WTC11 (cell line): ENCODE data around the gene HEPACAM. TPM values are rescaled to one million over a fixed set of nuclear protein-coding genes. Genes with fewer than 3 reads are reported as not detected.

Source experiments
- ATAC-seq: fragments of 200-7000 bp; cut with Tn5 transposase; 2 replicates; pipeline ENCODE4 v1.10.0; 2021; ENCODE audit warnings: mild to moderate bottlenecking, moderate library complexity
- CTCF ChIA-PET: fragments of 300-600 bp; sonication (Branson Sonifier 250); formaldehyde crosslinking; loops from one replicate; lab custom pipeline; 2021; ENCODE audit warnings: antibody characterized with exemption; lab: Charles Lee
- POLR2A ChIA-PET: fragments of 350-600 bp; sonication (Branson Sonifier 250); formaldehyde crosslinking; loops from one replicate; lab custom pipeline; 2021; ENCODE audit warnings: antibody characterized with exemption; lab: Charles Lee
- DNase-seq: peaks from one replicate; pipeline ENCODE4 v3.0.0; 2021; ENCODE audit warnings: low spot score
- H3K27ac Mint-ChIP-seq: 2 replicates; pipeline ENCODE4 v1.8.0; 2021; ENCODE audit warnings: mixed read lengths
- H3K27me3 Mint-ChIP-seq: 2 replicates; pipeline ENCODE4 v1.8.0; 2021; ENCODE audit warnings: low read depth, mild to moderate bottlenecking, moderate library complexity, mixed read lengths
- H3K36me3 Mint-ChIP-seq: 2 replicates; pipeline ENCODE4 v1.8.0; 2021; ENCODE audit warnings: mixed read lengths
- H3K4me1 Mint-ChIP-seq: 2 replicates; pipeline ENCODE4 v1.8.0; 2022; ENCODE audit warnings: mixed read lengths
- H3K4me3 Mint-ChIP-seq: 2 replicates; pipeline ENCODE4 v1.8.0; 2021; ENCODE audit warnings: mild to moderate bottlenecking, moderate library complexity, mixed read lengths
- H3K9me3 Mint-ChIP-seq: 2 replicates; pipeline ENCODE4 v1.8.0; 2021; ENCODE audit warnings: mixed read lengths
- FOXJ3 ChIP-seq: sonication (generic); formaldehyde crosslinking; IDR thresholded peaks from 2 replicates; pipeline ENCODE4 v1.9.0; 2021; ENCODE audit warnings: missing genetic modification reagents, mild to moderate bottlenecking, borderline replicate concordance
- GTF2I ChIP-seq: fragments of 250-450 bp; sonication (Bioruptor Pico); conservative IDR thresholded peaks from 2 replicates; pipeline ENCODE4 v1.4.0; 2021; ENCODE audit warnings: mild to moderate bottlenecking
- TEAD4 ChIP-seq: sonication (generic); formaldehyde crosslinking; IDR thresholded peaks from 2 replicates; pipeline ENCODE4 v1.8.0; 2022; ENCODE audit warnings: mild to moderate bottlenecking, missing genetic modification reagents
- ZNF138 ChIP-seq: sonication (generic); formaldehyde crosslinking; conservative IDR thresholded peaks from 2 replicates; pipeline ENCODE4 v1.8.1; 2022; ENCODE audit warnings: mild to moderate bottlenecking, moderate library complexity, missing genetic modification reagents
- total RNA-seq: library from RNA; stranded (reverse); gene quantifications from 3 replicates; pipeline ENCODE4 v1.2.3, GENCODE V29; 2021
- TF ChIP-seq, protein P1 (sequence below): sonication (generic); formaldehyde crosslinking; IDR thresholded peaks from 2 replicates; pipeline ENCODE4 v1.8.0; 2022; ENCODE audit warnings: mild to moderate bottlenecking, missing genetic modification reagents
- TF ChIP-seq, protein P2 (sequence below): sonication (generic); formaldehyde crosslinking; IDR thresholded peaks from 2 replicates; pipeline ENCODE4 v1.8.0; 2022; ENCODE audit warnings: mild to moderate bottlenecking, missing genetic modification reagents
- TF ChIP-seq, protein P3 (sequence below): sonication (generic); formaldehyde crosslinking; IDR thresholded peaks from 2 replicates; pipeline ENCODE4 v1.8.0; 2022; ENCODE audit warnings: mild to moderate bottlenecking, missing genetic modification reagents
- TF ChIP-seq, protein P4 (sequence below): fragments of 250-450 bp; sonication (Bioruptor Pico); conservative IDR thresholded peaks from 2 replicates; pipeline ENCODE4 v1.9.0; 2021; ENCODE audit warnings: mild to moderate bottlenecking
- TF ChIP-seq, protein P5 (sequence below): sonication (generic); formaldehyde crosslinking; IDR thresholded peaks from 2 replicates; pipeline ENCODE4 v1.8.1; 2022; ENCODE audit warnings: missing genetic modification reagents, borderline replicate concordance
- TF ChIP-seq, protein P6 (sequence below): sonication (generic); formaldehyde crosslinking; IDR thresholded peaks from 2 replicates; pipeline ENCODE4 v1.8.0; 2023; ENCODE audit warnings: mild to moderate bottlenecking, missing genetic modification reagents
- TF ChIP-seq, protein P7 (sequence below): sonication (generic); formaldehyde crosslinking; IDR thresholded peaks from 2 replicates; pipeline ENCODE4 v1.8.1; 2022; ENCODE audit warnings: mild to moderate bottlenecking, moderate library complexity, missing genetic modification reagents
- TF ChIP-seq, protein P8 (sequence below): fragments of 250-450 bp; sonication (Bioruptor Pico); IDR thresholded peaks from 2 replicates; pipeline ENCODE4 v2.1.2; 2022; ENCODE audit warnings: mild to moderate bottlenecking, moderate library complexity

Gene HEPACAM
- total RNA-seq, 1 experiment from 2014 or later: not detected

DNA sequence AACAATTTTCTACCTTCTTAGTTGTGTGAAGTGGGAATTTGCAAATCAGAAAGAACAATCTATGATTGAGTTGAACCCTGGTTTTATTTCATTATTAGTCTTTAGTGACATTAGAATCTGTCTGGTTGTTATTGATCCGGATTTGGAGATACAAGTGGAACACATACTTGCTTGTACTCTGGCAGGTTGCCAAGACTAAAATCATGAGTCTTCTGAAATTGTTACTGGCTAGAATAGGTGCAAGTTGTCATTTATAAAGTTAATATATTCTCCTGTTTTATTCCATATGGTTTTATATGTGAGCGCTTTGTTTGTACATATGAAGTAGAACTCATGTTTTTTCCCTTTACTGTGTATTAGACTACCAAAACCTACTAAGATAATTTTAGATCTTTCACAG is 41.2 kb upstream of the HEPACAM start (continued):
- TF ChIP-seq, protein P1, sequence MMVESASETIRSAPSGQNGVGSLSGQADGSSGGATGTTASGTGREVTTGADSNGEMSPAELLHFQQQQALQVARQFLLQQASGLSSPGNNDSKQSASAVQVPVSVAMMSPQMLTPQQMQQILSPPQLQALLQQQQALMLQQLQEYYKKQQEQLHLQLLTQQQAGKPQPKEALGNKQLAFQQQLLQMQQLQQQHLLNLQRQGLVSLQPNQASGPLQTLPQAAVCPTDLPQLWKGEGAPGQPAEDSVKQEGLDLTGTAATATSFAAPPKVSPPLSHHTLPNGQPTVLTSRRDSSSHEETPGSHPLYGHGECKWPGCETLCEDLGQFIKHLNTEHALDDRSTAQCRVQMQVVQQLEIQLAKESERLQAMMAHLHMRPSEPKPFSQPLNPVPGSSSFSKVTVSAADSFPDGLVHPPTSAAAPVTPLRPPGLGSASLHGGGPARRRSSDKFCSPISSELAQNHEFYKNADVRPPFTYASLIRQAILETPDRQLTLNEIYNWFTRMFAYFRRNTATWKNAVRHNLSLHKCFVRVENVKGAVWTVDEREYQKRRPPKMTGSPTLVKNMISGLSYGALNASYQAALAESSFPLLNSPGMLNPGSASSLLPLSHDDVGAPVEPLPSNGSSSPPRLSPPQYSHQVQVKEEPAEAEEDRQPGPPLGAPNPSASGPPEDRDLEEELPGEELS: no peak
- TF ChIP-seq ZNF138 (CRISPR knock-in tag): no peak
- TF ChIP-seq, protein P2, sequence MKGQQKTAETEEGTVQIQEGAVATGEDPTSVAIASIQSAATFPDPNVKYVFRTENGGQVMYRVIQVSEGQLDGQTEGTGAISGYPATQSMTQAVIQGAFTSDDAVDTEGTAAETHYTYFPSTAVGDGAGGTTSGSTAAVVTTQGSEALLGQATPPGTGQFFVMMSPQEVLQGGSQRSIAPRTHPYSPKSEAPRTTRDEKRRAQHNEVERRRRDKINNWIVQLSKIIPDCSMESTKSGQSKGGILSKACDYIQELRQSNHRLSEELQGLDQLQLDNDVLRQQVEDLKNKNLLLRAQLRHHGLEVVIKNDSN (CRISPR knock-in tag): no peak
- TF ChIP-seq, protein P3, sequence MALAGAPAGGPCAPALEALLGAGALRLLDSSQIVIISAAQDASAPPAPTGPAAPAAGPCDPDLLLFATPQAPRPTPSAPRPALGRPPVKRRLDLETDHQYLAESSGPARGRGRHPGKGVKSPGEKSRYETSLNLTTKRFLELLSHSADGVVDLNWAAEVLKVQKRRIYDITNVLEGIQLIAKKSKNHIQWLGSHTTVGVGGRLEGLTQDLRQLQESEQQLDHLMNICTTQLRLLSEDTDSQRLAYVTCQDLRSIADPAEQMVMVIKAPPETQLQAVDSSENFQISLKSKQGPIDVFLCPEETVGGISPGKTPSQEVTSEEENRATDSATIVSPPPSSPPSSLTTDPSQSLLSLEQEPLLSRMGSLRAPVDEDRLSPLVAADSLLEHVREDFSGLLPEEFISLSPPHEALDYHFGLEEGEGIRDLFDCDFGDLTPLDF: no peak
- TF ChIP-seq FOXJ3 (CRISPR knock-in tag): no peak
- TF ChIP-seq, protein P4, sequence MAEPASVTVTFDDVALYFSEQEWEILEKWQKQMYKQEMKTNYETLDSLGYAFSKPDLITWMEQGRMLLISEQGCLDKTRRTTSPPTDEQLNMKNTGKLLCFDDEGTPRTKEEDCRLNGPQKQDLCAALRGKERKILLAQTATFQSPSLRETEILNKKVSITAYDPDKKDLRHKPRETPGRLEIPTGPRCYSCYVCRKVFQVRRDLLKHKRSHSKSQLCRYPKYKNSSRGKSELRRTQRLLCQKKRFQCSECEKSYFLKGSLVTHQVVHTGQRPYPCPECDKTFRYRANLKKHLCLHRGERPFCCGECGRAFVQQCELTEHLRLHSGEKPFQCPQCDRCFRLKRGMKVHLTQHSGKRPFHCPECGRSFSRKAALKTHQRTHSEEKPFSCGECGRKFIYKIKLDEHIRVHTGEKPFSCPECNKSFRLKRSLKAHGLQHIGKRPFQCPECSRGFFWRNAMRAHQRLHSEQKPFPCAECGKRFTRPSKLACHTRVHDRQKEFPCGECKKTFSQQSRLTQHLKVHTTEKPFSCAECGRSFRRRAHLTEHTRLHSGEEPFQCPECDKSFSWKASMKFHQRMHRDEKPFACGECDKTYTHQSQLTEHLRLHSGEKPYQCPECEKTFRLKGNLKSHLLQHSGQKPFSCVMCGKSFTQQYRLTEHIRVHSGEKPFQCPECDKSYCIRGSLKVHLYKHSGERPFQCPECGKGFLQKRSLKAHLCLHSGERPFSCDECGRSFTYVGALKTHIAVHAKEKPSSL: no peak
- TF ChIP-seq, all 79 proteins: peak for 0

DNA sequence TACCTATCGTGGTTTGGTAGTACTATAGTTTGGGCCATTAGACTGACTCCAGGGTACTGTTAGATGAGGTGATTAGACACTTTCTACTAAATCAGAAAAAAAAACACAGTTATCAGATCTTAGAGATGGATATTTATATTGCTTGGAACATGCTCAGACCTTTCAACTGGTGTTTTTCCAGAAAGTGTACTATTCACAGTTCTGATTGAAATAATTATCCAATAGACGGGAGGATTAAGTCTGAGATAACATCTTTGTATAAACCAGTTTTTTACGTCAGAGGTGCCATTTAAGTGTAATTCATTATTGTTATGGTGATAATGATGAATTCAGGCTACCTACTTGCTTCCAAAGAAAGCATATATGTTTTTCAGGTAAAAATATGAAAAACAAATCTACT is 40.7 kb upstream of the HEPACAM start:
- H3K27ac Mint-ChIP-seq: no peak overlapping the region
- POLR2A ChIA-PET: no interaction called here
- no peak for DNase-seq
- H3K4me3 Mint-ChIP-seq: no peak overlapping the region
- no peaks in the 10 kb centered on the region for H3K4me1 Mint-ChIP-seq
- H3K27me3 Mint-ChIP-seq: peaks cover 8% of the 10 kb centered on the region
- TF ChIP-seq, protein P5, sequence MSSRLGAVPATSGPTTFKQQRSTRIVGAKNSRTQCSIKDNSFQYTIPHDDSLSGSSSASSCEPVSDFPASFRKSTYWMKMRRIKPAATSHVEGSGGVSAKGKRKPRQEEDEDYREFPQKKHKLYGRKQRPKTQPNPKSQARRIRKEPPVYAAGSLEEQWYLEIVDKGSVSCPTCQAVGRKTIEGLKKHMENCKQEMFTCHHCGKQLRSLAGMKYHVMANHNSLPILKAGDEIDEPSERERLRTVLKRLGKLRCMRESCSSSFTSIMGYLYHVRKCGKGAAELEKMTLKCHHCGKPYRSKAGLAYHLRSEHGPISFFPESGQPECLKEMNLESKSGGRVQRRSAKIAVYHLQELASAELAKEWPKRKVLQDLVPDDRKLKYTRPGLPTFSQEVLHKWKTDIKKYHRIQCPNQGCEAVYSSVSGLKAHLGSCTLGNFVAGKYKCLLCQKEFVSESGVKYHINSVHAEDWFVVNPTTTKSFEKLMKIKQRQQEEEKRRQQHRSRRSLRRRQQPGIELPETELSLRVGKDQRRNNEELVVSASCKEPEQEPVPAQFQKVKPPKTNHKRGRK (CRISPR knock-in tag): no peak
- TF ChIP-seq, protein P6, sequence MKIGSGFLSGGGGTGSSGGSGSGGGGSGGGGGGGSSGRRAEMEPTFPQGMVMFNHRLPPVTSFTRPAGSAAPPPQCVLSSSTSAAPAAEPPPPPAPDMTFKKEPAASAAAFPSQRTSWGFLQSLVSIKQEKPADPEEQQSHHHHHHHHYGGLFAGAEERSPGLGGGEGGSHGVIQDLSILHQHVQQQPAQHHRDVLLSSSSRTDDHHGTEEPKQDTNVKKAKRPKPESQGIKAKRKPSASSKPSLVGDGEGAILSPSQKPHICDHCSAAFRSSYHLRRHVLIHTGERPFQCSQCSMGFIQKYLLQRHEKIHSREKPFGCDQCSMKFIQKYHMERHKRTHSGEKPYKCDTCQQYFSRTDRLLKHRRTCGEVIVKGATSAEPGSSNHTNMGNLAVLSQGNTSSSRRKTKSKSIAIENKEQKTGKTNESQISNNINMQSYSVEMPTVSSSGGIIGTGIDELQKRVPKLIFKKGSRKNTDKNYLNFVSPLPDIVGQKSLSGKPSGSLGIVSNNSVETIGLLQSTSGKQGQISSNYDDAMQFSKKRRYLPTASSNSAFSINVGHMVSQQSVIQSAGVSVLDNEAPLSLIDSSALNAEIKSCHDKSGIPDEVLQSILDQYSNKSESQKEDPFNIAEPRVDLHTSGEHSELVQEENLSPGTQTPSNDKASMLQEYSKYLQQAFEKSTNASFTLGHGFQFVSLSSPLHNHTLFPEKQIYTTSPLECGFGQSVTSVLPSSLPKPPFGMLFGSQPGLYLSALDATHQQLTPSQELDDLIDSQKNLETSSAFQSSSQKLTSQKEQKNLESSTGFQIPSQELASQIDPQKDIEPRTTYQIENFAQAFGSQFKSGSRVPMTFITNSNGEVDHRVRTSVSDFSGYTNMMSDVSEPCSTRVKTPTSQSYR: no peak
- TF ChIP-seq GTF2I (CRISPR knock-in tag) (no peak), TEAD4 (CRISPR knock-in tag) (no peak)
- TF ChIP-seq, all 79 proteins: peak for 0
- no peak for ATAC-seq
- peaks cover 35% of the 10 kb centered on the region for H3K9me3 Mint-ChIP-seq
- CTCF ChIA-PET: no interaction called here
- peaks cover 14% of the 10 kb centered on the region for H3K36me3 Mint-ChIP-seq

DNA sequence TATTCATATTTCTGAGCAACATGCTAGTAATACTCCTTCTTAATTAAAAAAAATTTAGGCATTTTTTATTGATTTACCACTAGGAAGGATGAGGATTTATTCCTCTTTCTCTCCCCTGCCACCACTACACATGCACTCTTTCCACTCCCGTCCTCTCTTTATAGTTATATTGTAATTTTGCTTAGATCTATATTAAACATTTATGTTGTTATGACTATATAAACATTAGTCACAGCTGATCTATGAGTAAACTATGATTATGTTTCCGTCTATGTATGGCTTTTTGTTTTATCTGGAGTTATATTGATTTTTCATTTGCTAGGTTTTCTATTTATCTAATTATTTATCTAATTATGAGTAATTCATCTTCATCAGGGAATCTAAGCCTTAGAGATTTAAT is 36.0 kb upstream of the HEPACAM start:
- ATAC-seq: no peak
- H3K9me3 Mint-ChIP-seq: no peaks in the 10 kb centered on the region
- TF ChIP-seq, protein P5 (CRISPR knock-in tag): no peak
- TF ChIP-seq, protein P7, sequence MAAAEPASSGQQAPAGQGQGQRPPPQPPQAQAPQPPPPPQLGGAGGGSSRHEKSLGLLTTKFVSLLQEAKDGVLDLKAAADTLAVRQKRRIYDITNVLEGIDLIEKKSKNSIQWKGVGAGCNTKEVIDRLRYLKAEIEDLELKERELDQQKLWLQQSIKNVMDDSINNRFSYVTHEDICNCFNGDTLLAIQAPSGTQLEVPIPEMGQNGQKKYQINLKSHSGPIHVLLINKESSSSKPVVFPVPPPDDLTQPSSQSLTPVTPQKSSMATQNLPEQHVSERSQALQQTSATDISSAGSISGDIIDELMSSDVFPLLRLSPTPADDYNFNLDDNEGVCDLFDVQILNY: no peak
- TF ChIP-seq, protein P6: no peak
- TF ChIP-seq, protein P8, sequence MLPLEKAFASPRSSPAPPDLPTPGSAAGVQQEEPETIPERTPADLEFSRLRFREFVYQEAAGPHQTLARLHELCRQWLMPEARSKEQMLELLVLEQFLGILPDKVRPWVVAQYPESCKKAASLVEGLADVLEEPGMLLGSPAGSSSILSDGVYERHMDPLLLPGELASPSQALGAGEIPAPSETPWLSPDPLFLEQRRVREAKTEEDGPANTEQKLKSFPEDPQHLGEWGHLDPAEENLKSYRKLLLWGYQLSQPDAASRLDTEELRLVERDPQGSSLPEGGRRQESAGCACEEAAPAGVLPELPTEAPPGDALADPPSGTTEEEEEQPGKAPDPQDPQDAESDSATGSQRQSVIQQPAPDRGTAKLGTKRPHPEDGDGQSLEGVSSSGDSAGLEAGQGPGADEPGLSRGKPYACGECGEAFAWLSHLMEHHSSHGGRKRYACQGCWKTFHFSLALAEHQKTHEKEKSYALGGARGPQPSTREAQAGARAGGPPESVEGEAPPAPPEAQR (CRISPR knock-in tag): no peak

More for the DNA sequence above, 36.0 kb upstream of the HEPACAM start:
- CTCF ChIA-PET: interaction anchor here (0.6 to 1.6 kb wide), 7 partner anchors 89 to 452 kb away, joined by 3 to 8 read pairs (median 5); partner anchors contain the start of gene SLC37A2
- Mint-ChIP-seq H3K4me1 (peaks cover 3% of the 10 kb centered on the region; the same call in 1 of the 2 replicates), H3K27ac (no peak overlapping the region), H3K4me3 (no peak overlapping the region), H3K27me3 (no peaks in the 10 kb centered on the region), H3K36me3 (no peaks in the 10 kb centered on the region)
- POLR2A ChIA-PET: no interaction called here
- no peak for DNase-seq
